H54 (cell line): ENCODE data around the gene CYREN.
"Not testable (repeated sequence)": the region's sequence is repeated elsewhere in the genome, so short reads cannot be mapped to it uniquely, and the experiment has no call there.

Experiments used
- DNase-seq: peaks from one replicate; pipeline ENCODE4 v3.0.0; 2011; ENCODE audit warnings: low spot score, mixed read lengths; ENCODE audit not compliant: insufficient read length
- FAIRE-seq: peaks from 3 replicates; lab custom pipeline; 2011; peaks lifted over from hg19 to GRCh38; lab: Jason Lieb, UNC
- POLR2A ChIP-seq: IDR thresholded peaks from 2 replicates; pipeline ENCODE4 v1.6.1; 2011; ENCODE audit warnings: low read depth, mild to moderate bottlenecking, low read length

Gene CYREN

GRCh38 chr7:135170274-135170997 is at the start of gene CYREN:
CYREN (minus strand) TSS chr7:135170707; CDS start chr7:135168922, 1,785 bp downstream.
- DNase-seq (peak; percentile 92), FAIRE-seq (no peak)
- peak; percentile 67 for TF ChIP-seq POLR2A

GRCh38 chr7:135217645-135218509 is 47.4 kb upstream of the CYREN start:
- FAIRE-seq (no peak), DNase-seq (no peak)
- TF ChIP-seq POLR2A, result no peak

GRCh38 chr7:135215698-135216097 is 45.2 kb upstream of the CYREN start:
- DNase-seq, result no peak
- FAIRE-seq, result no peak
- TF ChIP-seq POLR2A, result no peak

- DNase-seq (no peak), FAIRE-seq (no peak)
- TF ChIP-seq POLR2A, result no peak
These were observed 44.7 kb upstream of the CYREN start for GRCh38 chr7:135215180-135215579.

GRCh38 chr7:135213831-135214230 is 43.3 kb upstream of the CYREN start:
- FAIRE-seq (no peak), DNase-seq (no peak)
- no peak for TF ChIP-seq POLR2A

GRCh38 chr7:135211946-135212685 is 41.6 kb upstream of the CYREN start:
- not testable (repeated sequence) for DNase-seq, FAIRE-seq

- TF ChIP-seq POLR2A, result peak; percentile 95
- no peak for FAIRE-seq
- peak; percentile 99 for DNase-seq
These were observed 40.9 kb upstream of the CYREN start, which contains the start of gene WDR91 for GRCh38 chr7:135211179-135211945. WDR91 (minus strand) TSS chr7:135211526; CDS start chr7:135211502, 24 bp downstream.

GRCh38 chr7:135210888-135211178 is 40.3 kb upstream of the CYREN start:
- no peak for TF ChIP-seq POLR2A
- no peak for FAIRE-seq
- DNase-seq, result no peak

GRCh38 chr7:135209225-135209834 is 38.8 kb upstream of the CYREN start:
- no peak for FAIRE-seq
- no peak for TF ChIP-seq POLR2A
- DNase-seq, result no peak

GRCh38 chr7:135208102-135208793 is 37.7 kb upstream of the CYREN start:
- no peak for FAIRE-seq
- no peak for TF ChIP-seq POLR2A
- no peak for DNase-seq

GRCh38 chr7:135207406-135208101 is 37.0 kb upstream of the CYREN start:
- FAIRE-seq (no peak), DNase-seq (no peak)
- no peak for TF ChIP-seq POLR2A

GRCh38 chr7:135206941-135207391 is 36.5 kb upstream of the CYREN start:
- no peak for TF ChIP-seq POLR2A
- FAIRE-seq (no peak), DNase-seq (no peak)
